B cell (primary cell): ENCODE measurements around the gene RASGRP2. TPM values are rescaled to one million over a fixed set of nuclear protein-coding genes. Genes with fewer than 3 reads are reported as not detected.

Experiments
- ATAC-seq: fragments of 200-7000 bp; cut with Tn5 transposase; one replicate; pipeline ENCODE4 v1.10.0; 2021; ENCODE audit warnings: low read depth, mild to moderate bottlenecking, moderate number of reproducible peaks, moderate library complexity
- CTCF ChIA-PET: fragments of 350-600 bp; sonication (Branson Sonifier 250); formaldehyde crosslinking; loops from one replicate; lab custom pipeline; 2021; ENCODE audit warnings: antibody characterized with exemption, inconsistent platforms; lab: Charles Lee
- POLR2A ChIA-PET: fragments of 350-600 bp; sonication (Branson Sonifier 250); formaldehyde crosslinking; loops from one replicate; lab custom pipeline; 2021; ENCODE audit warnings: antibody characterized with exemption; lab: Charles Lee
- DNase-seq: peaks from one replicate; pipeline ENCODE4 v3.0.0; 2013
- H2AFZ ChIP-seq: 2 replicates; pipeline ENCODE4 v1.6.1; 2012; ENCODE audit warnings: mild to moderate bottlenecking, low read depth, low read length; ENCODE audit not compliant: insufficient read depth, poor library complexity, severe bottlenecking
- H3K27ac ChIP-seq, 2 donors: 1 replicate in 1 of 2; 2 replicates in 1 of 2; pipeline ENCODE4 v1.5.1; 2012 to 2013; ENCODE audit warnings: low read length in 2 of 2, mild to moderate bottlenecking in 2 of 2, moderate library complexity in 1 of 2
- H3K27me3 ChIP-seq, 4 experiments: fragments of 200-600 bp in 1 of 4; sonication (generic) in 1 of 4; replicated peaks in 1 of 4; 1 replicate in 2 of 4; 2 replicates in 2 of 4; pipeline versions ENCODE4 v1.6.1 to v1.7.0; 2013 to 2016; ENCODE audit warnings: low read length in 3 of 4, mild to moderate bottlenecking in 2 of 4, mixed read lengths in 1 of 4, moderate library complexity in 1 of 4; ENCODE audit not compliant: insufficient read depth in 4 of 4, control insufficient read depth in 3 of 4; ENCODE audit errors: control extremely low read depth in 1 of 4
- H3K36me3 ChIP-seq, 2 experiments: replicated peaks in 1 of 2; 1 replicate in 1 of 2; 2 replicates in 1 of 2; pipeline versions ENCODE4 v1.6.1 to v1.7.1; 2013; ENCODE audit warnings: low read length in 1 of 2; ENCODE audit not compliant: insufficient read depth in 2 of 2, control insufficient read depth in 1 of 2; ENCODE audit errors: control extremely low read depth in 1 of 2, extremely low read depth in 1 of 2
- H3K4me1 ChIP-seq, 2 donors: fragments of 200-600 bp in 1 of 2; sonication (generic) in 1 of 2; 1 replicate in 1 of 2; 2 replicates in 1 of 2; pipeline versions ENCODE4 v1.5.1 to v1.6.1; 2013 to 2017; ENCODE audit warnings: low read length in 2 of 2; ENCODE audit not compliant: control insufficient read depth in 2 of 2, insufficient read depth in 2 of 2
- H3K4me2 ChIP-seq: replicated peaks from 2 replicates; pipeline ENCODE3; 2012; ENCODE audit warnings: mild to moderate bottlenecking, low read depth, low read length; ENCODE audit not compliant: poor library complexity, severe bottlenecking
- H3K4me3 ChIP-seq, 5 experiments: fragments of 200-600 bp in 1 of 5; sonication (generic) in 1 of 5; 1 replicate in 3 of 5; 2 replicates in 2 of 5; pipeline versions ENCODE4 v1.5.1 to v1.7.0; 2011 to 2016; ENCODE audit warnings: low read length in 4 of 5, mild to moderate bottlenecking in 4 of 5, low read depth in 2 of 5, control low read depth in 1 of 5, moderate library complexity in 1 of 5; ENCODE audit not compliant: insufficient read depth in 1 of 5; ENCODE audit errors: control extremely low read depth in 1 of 5, extremely low read depth in 1 of 5
- H3K79me2 ChIP-seq: fragments of 200-600 bp; sonication (generic); one replicate; pipeline ENCODE4 v1.6.0; 2016; ENCODE audit warnings: low read length; ENCODE audit not compliant: control insufficient read depth, insufficient read depth
- H3K9ac ChIP-seq: fragments of 200-600 bp; sonication (generic); 2 replicates; pipeline ENCODE4 v1.6.1; 2017; ENCODE audit warnings: mild to moderate bottlenecking, low read length, moderate library complexity
- H3K9me3 ChIP-seq, 3 donors: one replicate each; pipeline versions ENCODE4 v1.6.1 to v1.7.1; 2013; ENCODE audit warnings: low read length in 2 of 3; ENCODE audit not compliant: control insufficient read depth in 2 of 3, insufficient read depth in 1 of 3; ENCODE audit errors: control extremely low read depth in 1 of 3
- H4K20me1 ChIP-seq: 2 replicates; pipeline ENCODE4 v1.6.0; 2012; ENCODE audit warnings: mild to moderate bottlenecking, low read length; ENCODE audit not compliant: insufficient read depth, control insufficient read depth, poor library complexity, severe bottlenecking
- H3K27ac Mint-ChIP-seq: one replicate; pipeline ENCODE4 v1.8.0; 2021; ENCODE audit warnings: mixed read lengths
- H3K27me3 Mint-ChIP-seq: one replicate; pipeline ENCODE4 v1.8.0; 2021; ENCODE audit warnings: mixed read lengths
- H3K4me1 Mint-ChIP-seq: one replicate; pipeline ENCODE4 v1.8.0; 2021; ENCODE audit warnings: mixed read lengths
- H3K4me3 Mint-ChIP-seq: one replicate; pipeline ENCODE4 v1.8.0; 2021; ENCODE audit warnings: mixed read lengths
- H3K9me3 Mint-ChIP-seq: one replicate; pipeline ENCODE4 v1.8.0; 2022; ENCODE audit warnings: mixed read lengths; ENCODE audit not compliant: insufficient read depth
- EZH2 ChIP-seq: IDR thresholded peaks from 2 replicates; pipeline ENCODE4 v1.6.1; 2012; ENCODE audit warnings: borderline replicate concordance, low read depth, mild to moderate bottlenecking, moderate library complexity, low read length; ENCODE audit not compliant: insufficient read depth, poor library complexity, severe bottlenecking
- WGBS: methylation state at CpG from one replicate; pipeline ENCODE4 v1.1.5; 2013; ENCODE audit warnings: missing lambda C conversion rate; ENCODE audit not compliant: insufficient coverage; 5-methylcytosine and 5-hydroxymethylcytosine counted together
- intact Hi-C: fragments of 100-400 bp; cut with micrococcal nuclease; formaldehyde crosslinking; loops from one replicate; pipeline ENCODE4 v1.10.0; 2022
- polyA plus RNA-seq: library from polyadenylated mRNA; depleted of rRNA; stranded (reverse); fragments of >200 nt; gene quantifications from 2 replicates; pipeline ENCODE4 v1.2.3, GENCODE V29; 2012
- total RNA-seq, 2 donors: library from RNA; stranded (reverse); fragments of 120-200 nt in 1 of 2; gene quantifications; 1 replicate in 1 of 2; 2 replicates in 1 of 2; pipeline versions ENCODE4 v1.2.3 to v1.2.4, GENCODE V29; 2013 to 2022
- TF ChIP-seq, protein P1 (sequence below): fragments of 200-600 bp; IDR thresholded peaks from one replicate; pipeline ENCODE4 v1.8.0; 2022; ENCODE audit warnings: antibody characterized with exemption, mild to moderate bottlenecking

RASGRP2 gene
- total and polyA plus RNA-seq, 2 donors (not counting 1 experiment from before 2014, with no cell fraction given) = 628 to 1,139 TPM

- peaks cover 4 to 41% of the 10 kb centered on the region in 2 experiments for H3K36me3 ChIP-seq
Observed at GRCh38 chr11:64788321-64789215, 44.6 kb upstream of the RASGRP2 start.

More at GRCh38 chr11:64788321-64789215, 44.6 kb upstream of the RASGRP2 start:
- no peaks in the 10 kb centered on the region for H3K9me3 ChIP-seq
- POLR2A ChIA-PET = interaction anchor here (0.6 to 1.0 kb wide), 5 partner anchors 11 to 225 kb away, joined by 3 to 9 read pairs (median 3); partner anchors contain the start of genes ARL2, MEN1 and RASGRP2
- Mint-ChIP-seq H3K27ac (no peak overlapping the region), H3K4me1 (peaks cover 10% of the 10 kb centered on the region), H3K27me3 (no peaks in the 10 kb centered on the region), H3K9me3 (no peaks in the 10 kb centered on the region), H3K4me3 (no peak overlapping the region)
- intact Hi-C loops = no loop called here
- H3K27ac ChIP-seq = no peak overlapping the region
- no peaks in the 10 kb centered on the region for H3K79me2 ChIP-seq
- DNase-seq (no peak), ATAC-seq (no peak)
- CTCF ChIA-PET = interaction anchor here (0.6 to 6.6 kb wide), 16 partner anchors 10 to 107 kb away, joined by 3 to 73 read pairs (median 4); partner anchors contain the start of genes CDC42BPG, MAP4K2, MEN1 and RASGRP2
- no peak overlapping the region for H3K4me2 ChIP-seq
- WGBS = 95% methylated on average over 6 of the region's 9 CpGs
- no peak overlapping the region for H3K9ac ChIP-seq
- H3K4me3 ChIP-seq = no peak overlapping the region
- no peak overlapping the region for H2AFZ ChIP-seq
- TF ChIP-seq, protein P1, sequence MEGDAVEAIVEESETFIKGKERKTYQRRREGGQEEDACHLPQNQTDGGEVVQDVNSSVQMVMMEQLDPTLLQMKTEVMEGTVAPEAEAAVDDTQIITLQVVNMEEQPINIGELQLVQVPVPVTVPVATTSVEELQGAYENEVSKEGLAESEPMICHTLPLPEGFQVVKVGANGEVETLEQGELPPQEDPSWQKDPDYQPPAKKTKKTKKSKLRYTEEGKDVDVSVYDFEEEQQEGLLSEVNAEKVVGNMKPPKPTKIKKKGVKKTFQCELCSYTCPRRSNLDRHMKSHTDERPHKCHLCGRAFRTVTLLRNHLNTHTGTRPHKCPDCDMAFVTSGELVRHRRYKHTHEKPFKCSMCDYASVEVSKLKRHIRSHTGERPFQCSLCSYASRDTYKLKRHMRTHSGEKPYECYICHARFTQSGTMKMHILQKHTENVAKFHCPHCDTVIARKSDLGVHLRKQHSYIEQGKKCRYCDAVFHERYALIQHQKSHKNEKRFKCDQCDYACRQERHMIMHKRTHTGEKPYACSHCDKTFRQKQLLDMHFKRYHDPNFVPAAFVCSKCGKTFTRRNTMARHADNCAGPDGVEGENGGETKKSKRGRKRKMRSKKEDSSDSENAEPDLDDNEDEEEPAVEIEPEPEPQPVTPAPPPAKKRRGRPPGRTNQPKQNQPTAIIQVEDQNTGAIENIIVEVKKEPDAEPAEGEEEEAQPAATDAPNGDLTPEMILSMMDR = no peak
- TF ChIP-seq EZH2 = no peak
- no peaks in the 10 kb centered on the region for H3K27me3 ChIP-seq
- H3K4me1 ChIP-seq = peaks cover 8 to 11% of the 10 kb centered on the region in 2 donors
- H4K20me1 ChIP-seq = no peaks in the 10 kb centered on the region
